ENCODE data around the gene GLIPR1L1.

- TF ChIP-seq CTCF (IDR thresholded peaks at IDR 0.05 in 4 of 5, conservative IDR thresholded peaks at IDR 0.05 in 1 of 5) (no peak), POLR2A (IDR thresholded peaks at IDR 0.05) (no peak)
Observed at GRCh38 chr12:75409830-75410229, 75.4 kb downstream of the GLIPR1L1 start.
